Activated CD8-positive, alpha-beta memory T cell treated with anti-CD3 and anti-CD28 coated beads, Interleukin-2, amount 50 U/mL, for 4 hours (primary cell): ENCODE results near the gene CSNK2A1.

ENCODE experiments used
- DNase-seq: peaks from one replicate; pipeline ENCODE4 v3.0.0-alpha.2; 2020

Gene CSNK2A1

GRCh38 chr20:427849-428657 is 115.5 kb downstream of the CSNK2A1 start:
- DNase-seq = no peak

- DNase-seq = no peak
Measured at GRCh38 chr20:427401-427800, 116.2 kb downstream of the CSNK2A1 start.

GRCh38 chr20:426566-426965 is 117.0 kb downstream of the CSNK2A1 start:
- no peak for DNase-seq
